ENCODE results near the gene NOL7. TPM values are rescaled to one million over a fixed set of nuclear protein-coding genes. Genes with fewer than 3 reads are reported as not detected.
A peak's percentile ranks its signal among the peaks of the same experiment; 100 is the strongest.

Gene NOL7
- polyA plus RNA-seq, 1 experiment = 20.1 TPM

GRCh38 chr6:13575377-13575775 is 39.8 kb upstream of the NOL7 start:
- Histone ChIP-seq H3K27me3 (ENCODE audit: control insufficient read depth, insufficient read depth, low read length) (no peaks in the 10 kb centered on the region), H3K36me3 (ENCODE audit: control insufficient read depth, insufficient read depth, low read length) (peaks cover 2% of the 10 kb centered on the region; the same call in 1 of the 2 replicates), H3K4me3 (ENCODE audit: low read depth, low read length) (peak overlapping the region; percentile 90)
- peak; percentile 78; the same call in 1 of the 2 replicates for TF ChIP-seq CTCF (IDR thresholded peaks at IDR 0.05; ENCODE audit: insufficient read depth, low read depth, low read length)
- POLR2A ChIA-PET = interaction anchor here (0.5 kb wide), 1 partner anchor 19 kb away, joined by 4 read pairs; no protein-coding TSS in a partner anchor
- CTCF ChIA-PET = interaction anchor here (0.7 to 2.5 kb wide), 35 partner anchors 9 to 668 kb away, joined by 3 to 25 read pairs (median 4); partner anchors contain the start of genes GFOD1, NOL7 and TBC1D7
- no peak for DNase-seq (ENCODE audit: low read depth)

- peaks cover 2% of the 10 kb centered on the region; the same call in 1 of the 2 replicates for H3K36me3 ChIP-seq (ENCODE audit: control insufficient read depth, insufficient read depth, low read length)
- POLR2A ChIA-PET = no interaction called here
- CTCF ChIA-PET = interaction anchor here (0.6 to 2.5 kb wide), 9 partner anchors 8 to 965 kb away, joined by 3 to 25 read pairs (median 8); partner anchors contain the start of gene NOL7
- no peaks in the 10 kb centered on the region for H3K27me3 ChIP-seq (ENCODE audit: control insufficient read depth, insufficient read depth, low read length)
- no peak for TF ChIP-seq CTCF (IDR thresholded peaks at IDR 0.05; ENCODE audit: insufficient read depth, low read depth, low read length)
- no peak for DNase-seq (ENCODE audit: low read depth)
- no peak overlapping the region for H3K4me3 ChIP-seq (ENCODE audit: low read depth, low read length)
These were observed 39.1 kb upstream of the NOL7 start for GRCh38 chr6:13576017-13576416.

- H3K36me3 ChIP-seq (ENCODE audit: control insufficient read depth, insufficient read depth, low read length) = peaks cover 2% of the 10 kb centered on the region; the same call in 1 of the 2 replicates
- no peak for DNase-seq (ENCODE audit: low read depth)
- ChIA-PET CTCF (no interaction called here), POLR2A (no interaction called here)
- no peak for TF ChIP-seq CTCF (IDR thresholded peaks at IDR 0.05; ENCODE audit: insufficient read depth, low read depth, low read length)
- H3K4me3 ChIP-seq (ENCODE audit: low read depth, low read length) = no peak overlapping the region
- H3K27me3 ChIP-seq (ENCODE audit: control insufficient read depth, insufficient read depth, low read length) = no peaks in the 10 kb centered on the region
These were observed 37.2 kb upstream of the NOL7 start for GRCh38 chr6:13577926-13578325.

GRCh38 chr6:13579911-13580310 is 35.2 kb upstream of the NOL7 start:
- H3K27me3 ChIP-seq (ENCODE audit: control insufficient read depth, insufficient read depth, low read length) = no peaks in the 10 kb centered on the region
- TF ChIP-seq CTCF (IDR thresholded peaks at IDR 0.05; ENCODE audit: insufficient read depth, low read depth, low read length) = no peak
- no peak overlapping the region for H3K4me3 ChIP-seq (ENCODE audit: low read depth, low read length)
- peaks cover 2% of the 10 kb centered on the region; the same call in 1 of the 2 replicates for H3K36me3 ChIP-seq (ENCODE audit: control insufficient read depth, insufficient read depth, low read length)
- no peak for DNase-seq (ENCODE audit: low read depth)
- CTCF ChIA-PET = no interaction called here
- POLR2A ChIA-PET = no interaction called here

GRCh38 chr6:13581700-13582229 is 33.4 kb upstream of the NOL7 start:
- POLR2A ChIA-PET = no interaction called here
- H3K4me3 ChIP-seq (ENCODE audit: low read depth, low read length) = no peak overlapping the region
- peaks cover 2% of the 10 kb centered on the region; the same call in 1 of the 2 replicates for H3K36me3 ChIP-seq (ENCODE audit: control insufficient read depth, insufficient read depth, low read length)
- CTCF ChIA-PET = no interaction called here
- DNase-seq (ENCODE audit: low read depth) = no peak
- H3K27me3 ChIP-seq (ENCODE audit: control insufficient read depth, insufficient read depth, low read length) = no peaks in the 10 kb centered on the region
- TF ChIP-seq CTCF (IDR thresholded peaks at IDR 0.05; ENCODE audit: insufficient read depth, low read depth, low read length) = no peak
